GM19023 (cell line): ENCODE measurements around the gene MT1A.
A peak's percentile ranks its signal among the peaks of the same experiment; 100 is the strongest.

Experiments
- ATAC-seq: cut with Tn5 transposase; IDR thresholded peaks from one replicate; pipeline ENCODE4 v1.9.1; 2021; ENCODE audit warnings: mild to moderate bottlenecking, moderate library complexity; ENCODE audit not compliant: unreplicated experiment

The MT1A gene

GRCh38 chr16:56675685-56676210 is 37.3 kb downstream of the MT1A start:
- no peak for ATAC-seq

GRCh38 chr16:56677474-56677873 is 39.0 kb downstream of the MT1A start:
- ATAC-seq = no peak

- ATAC-seq = no peak
Measured at GRCh38 chr16:56679078-56679730, 40.7 kb downstream of the MT1A start.

- no peak for ATAC-seq
Measured at GRCh38 chr16:56679818-56680217, 41.4 kb downstream of the MT1A start.

GRCh38 chr16:56681939-56682702 is 43.7 kb downstream of the MT1A start, which contains the start of gene MT1X:
Gene MT1X, plus strand, starts transcription at chr16:56682470. Its CDS starts 71 bp downstream, at chr16:56682541.
- peak; percentile 99 for ATAC-seq

- peak; percentile 19 for ATAC-seq
Measured at GRCh38 chr16:56682703-56683397, 44.4 kb downstream of the MT1A start.

DNA sequence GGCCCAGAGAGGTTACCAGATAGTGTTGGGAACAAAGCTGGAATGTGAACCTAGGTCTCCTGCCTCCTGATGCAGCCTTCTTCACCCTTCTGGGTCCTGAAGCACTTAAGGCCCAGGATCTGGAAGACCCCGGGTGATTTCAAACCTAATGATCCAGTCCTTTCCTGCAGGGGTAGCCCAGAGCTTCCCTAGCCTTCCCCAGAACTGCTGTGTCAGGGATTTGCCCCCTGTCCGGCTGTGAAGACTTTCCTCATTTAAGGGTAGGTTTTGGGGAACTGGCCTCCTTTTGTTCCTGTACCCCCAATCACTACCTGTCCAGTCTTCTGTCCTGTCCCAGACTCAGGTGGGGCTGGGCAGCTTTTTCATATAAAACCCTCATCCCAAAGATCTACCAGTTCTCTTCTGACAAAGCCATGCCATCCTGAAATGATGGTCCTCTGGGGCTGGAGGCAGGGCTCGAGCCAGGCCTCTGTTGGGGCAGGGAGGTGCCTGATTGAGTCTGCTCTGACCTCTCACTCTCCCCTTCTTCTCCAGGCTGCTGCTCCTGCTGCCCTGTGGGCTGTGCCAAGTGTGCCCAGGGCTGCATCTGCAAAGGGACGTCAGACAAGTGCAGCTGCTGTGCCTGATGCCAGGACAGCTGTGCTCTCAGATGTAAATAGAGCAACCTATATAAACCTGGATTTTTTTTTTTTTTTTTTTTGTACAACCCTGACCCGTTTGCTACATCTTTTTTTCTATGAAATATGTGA is 45.1 kb downstream of the MT1A start:
- no peak for ATAC-seq

DNA sequence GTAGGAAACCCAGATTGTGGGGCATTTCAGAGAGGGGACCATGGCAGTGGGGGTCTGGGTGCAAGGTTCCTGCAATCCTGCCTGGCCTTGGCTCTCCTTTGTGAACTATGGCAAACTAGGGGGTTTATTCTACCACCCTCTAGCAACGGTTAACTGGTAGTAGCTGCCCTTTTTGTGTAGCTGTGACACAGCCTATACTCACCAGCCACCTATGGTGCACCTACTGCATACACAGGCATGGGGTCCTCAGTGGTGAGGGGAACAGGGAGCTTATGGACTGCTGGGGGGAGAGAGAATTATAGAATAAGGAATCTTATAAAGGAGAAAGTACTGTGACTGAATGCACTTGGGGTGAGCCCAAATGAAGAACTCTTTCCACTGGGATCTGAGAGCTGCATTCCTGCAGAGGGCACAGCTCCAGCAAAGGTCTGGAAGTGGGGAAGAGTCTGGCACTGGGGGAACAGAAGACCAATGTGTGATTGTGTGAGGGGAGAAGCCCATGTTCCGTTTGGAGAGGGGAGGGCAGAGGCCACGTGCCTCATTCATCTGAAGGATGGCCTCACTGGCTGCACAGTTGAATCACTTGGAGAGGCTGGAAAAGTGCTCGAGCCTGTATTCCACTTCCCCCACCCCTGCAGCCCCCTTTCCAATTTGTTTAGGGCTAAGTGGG is 45.9 kb downstream of the MT1A start:
- no peak for ATAC-seq

GRCh38 chr16:56684926-56685590 is 46.6 kb downstream of the MT1A start:
- no peak for ATAC-seq

DNA sequence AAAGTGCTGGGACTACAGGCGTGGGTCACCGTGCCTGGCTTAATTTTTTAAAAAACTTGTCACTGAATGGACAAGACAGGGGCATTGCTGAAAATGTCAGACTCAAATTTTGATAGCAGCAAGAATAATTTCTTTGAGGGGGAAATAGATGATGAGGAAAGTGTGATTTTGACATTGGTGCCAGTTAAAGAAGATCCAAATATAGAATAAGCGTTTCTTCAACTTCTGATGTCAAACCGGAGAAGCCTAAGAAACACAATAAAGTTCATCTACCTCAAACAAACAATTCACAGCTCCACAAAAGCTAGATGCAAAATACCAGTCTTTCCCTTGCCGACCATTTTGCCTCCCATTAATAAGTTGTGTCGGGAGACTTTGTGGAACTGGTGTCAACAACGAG is 48.3 kb downstream of the MT1A start:
- no peak for ATAC-seq

DNA sequence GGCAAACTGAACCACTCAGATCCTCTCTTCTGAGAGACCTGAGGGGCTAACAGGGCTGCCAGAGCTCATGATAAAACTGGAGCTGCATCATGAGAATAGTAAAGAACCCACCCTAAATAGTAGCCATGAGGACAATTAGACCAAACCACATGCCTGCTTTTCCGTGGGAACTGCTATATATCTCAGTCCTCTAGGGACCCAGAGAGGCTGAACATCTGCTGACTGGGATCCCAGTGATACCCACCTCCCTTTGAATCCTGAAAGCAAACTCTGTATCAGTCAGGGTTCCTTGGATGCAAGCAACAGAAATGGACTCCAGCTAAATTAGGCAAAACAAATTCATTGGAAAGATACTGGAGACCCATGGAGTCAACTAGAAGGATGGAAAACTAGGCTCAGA is 50.3 kb downstream of the MT1A start:
- ATAC-seq = no peak

DNA sequence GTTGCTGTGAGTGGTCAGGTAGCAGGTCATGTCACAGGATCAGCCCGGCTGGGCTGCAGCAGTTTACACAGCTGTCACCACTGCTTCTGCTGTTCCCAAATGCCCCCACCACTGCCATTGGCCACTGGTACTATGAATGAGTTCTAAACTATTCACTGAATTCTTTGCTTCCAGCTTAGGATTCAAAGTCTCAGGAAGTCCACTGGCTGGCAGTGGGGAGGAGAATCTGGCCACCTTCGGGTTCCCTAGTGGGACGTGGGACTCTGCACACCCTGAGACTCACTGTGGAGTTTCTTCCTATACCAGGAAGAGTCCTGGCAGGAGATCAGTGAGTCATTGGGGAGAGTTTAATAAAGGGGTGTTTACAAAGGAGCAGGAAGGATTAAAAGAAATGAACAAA is 50.7 kb downstream of the MT1A start:
- no peak for ATAC-seq
